ENCODE measurements around the gene MYO1H.

Gene MYO1H

DNA sequence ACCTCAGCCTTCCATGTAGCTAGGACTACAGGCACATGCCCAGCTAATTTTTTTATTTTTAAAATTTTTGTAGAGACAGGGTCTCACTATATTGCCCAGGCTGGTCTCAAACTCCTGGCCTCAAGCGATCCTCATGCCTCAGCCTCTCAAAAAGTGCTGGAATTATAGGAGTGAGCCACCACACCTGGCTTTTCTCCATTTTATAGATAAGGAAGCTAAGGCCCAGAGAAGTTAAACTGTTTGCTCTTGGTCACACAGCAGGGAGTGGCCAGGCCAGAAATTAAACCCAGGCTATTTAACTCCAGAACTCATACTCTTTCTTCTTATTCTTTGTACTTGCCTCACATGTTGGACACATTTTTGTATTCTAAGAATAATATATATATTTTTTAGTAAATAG, 146.2 kb downstream of the MYO1H start:
- DNase-seq: no peak

DNA sequence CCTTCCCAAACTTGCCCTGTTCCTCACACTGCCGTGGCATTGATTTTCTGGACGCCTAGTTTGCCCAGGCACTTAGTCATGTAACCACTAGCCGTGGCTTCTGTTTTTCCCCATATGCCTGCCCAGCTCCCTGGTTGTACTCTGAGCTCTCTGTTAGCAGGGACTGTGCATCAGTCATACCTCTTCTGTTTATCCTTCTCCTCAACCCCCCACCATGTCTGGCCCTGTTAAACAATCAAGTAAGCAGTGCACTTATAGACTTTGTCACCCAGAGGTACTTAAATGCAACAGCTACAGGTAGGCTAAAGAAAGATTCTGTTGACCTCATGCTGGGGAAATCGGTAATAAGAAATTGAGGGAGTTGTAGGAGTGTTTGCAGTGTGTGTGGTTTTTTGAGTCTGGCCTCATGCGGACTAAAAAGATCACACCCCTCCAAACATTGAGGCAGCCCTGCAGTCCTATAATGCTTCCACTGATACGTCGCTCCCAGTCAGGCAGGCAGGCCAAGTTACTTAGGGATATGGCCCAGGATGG, 146.7 kb downstream of the MYO1H start:
- DNase-seq: no peak

DNA sequence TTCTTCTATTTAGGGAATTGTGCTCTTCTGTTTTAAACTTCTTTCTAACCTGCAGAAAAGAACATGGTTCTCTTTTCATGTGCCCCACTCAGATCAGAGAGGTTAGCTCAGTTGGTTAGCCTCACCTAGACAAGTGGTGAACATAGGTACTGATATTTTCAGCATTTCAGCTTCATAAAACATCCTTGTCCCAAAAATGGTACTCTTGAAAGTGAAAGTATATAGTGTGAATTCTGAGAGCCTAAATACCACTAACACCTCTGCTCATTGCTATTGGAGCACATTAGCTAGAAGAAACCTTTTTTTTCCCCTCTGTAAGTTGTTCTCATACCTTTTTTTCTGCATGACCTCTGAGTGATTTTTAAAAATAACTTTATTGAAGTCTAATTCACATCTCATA, 147.3 kb downstream of the MYO1H start:
- no peak for DNase-seq

DNA sequence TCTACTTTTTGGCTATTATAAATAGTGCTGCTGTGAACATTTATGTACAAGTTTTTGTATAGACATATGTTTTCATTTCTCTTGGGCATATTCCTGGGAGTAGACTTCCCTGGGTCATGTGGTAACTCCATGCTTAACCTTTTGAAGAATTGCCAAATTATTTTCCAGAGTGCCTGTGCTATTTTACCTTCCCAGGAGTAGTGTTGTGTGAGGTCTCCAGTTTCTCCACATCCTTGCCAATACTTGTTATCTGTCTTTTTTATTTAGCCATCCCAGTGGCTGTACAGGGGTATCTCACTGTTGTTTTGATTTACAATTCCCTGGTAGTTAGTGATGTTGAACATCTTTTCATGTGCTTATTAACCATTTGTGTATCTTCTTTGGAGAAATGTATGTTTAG, 148.6 kb downstream of the MYO1H start:
- no peak for DNase-seq

DNA sequence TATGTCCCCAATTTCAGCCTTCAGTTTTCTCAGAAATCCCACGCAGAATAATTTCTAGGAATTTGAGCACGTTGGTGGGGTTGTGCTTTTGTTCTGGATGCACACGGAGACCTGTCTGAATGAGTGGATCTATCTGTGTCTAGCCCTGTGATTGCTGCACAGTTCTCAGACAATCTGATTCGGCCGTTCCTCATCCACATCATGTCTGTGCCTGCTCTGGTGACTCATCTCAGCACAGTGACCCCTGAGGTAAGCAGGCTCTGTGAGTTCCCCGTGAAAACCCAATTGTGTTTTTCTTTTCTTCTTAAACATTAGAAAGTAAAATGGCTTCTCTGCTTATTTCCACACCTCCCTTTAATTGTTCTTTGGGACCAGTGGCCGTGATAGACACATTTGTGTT, 150.0 kb downstream of the MYO1H start:
- DNase-seq: no peak

Measured in NCI-H146 (cell line).